Measurements from ENCODE around the gene SCIN. TPM values are rescaled to one million over a fixed set of nuclear protein-coding genes. Genes with fewer than 3 reads are reported as not detected.
"Not testable (repeated sequence)": the region's sequence is repeated elsewhere in the genome, so short reads cannot be mapped to it uniquely, and the experiment has no call there.

The SCIN gene
- total RNA-seq, 1 experiment from 2014 or later, result not detected

DNA sequence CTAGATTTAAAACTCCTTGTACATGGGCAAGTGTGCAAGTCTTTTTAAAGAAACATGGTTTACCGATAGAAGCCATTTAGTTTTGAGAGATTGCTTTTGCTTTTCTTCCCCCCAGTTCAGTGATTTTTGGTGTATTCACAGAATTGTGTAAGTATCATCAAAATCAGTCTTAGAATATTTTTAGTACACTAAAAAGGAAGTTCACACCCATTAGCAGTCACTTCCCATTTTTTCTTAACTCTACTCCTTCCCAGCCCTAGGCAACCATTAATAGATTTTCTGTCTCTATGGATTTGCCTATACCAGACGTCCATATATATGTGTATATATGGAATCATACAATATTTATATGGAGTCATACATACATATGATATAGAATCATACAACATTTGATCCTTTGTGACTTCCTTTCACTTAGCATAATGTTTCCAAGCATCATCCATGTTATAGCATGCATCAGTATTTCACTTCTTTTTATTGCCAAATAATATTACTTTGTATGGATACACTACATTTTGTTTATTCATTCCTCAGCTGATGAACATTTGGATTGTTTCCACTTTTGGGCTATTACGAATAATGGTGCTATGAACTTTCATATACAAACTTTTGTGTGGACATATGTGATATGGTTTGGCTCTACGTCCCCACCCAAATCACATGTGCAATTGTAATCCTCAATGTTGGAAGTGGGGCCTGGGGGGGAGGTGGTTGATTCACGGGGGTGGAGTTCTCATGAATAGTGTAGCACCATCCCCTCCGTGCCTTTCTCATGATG lies 100.4 kb downstream of the SCIN start:
- ChIA-PET CTCF (interaction anchor here (0.6 to 1.2 kb wide), 4 partner anchors 14 to 610 kb away, joined by 3 to 8 read pairs (median 4); no protein-coding TSS in a partner anchor), POLR2A (no interaction called here)
- intact Hi-C loops (cut with micrococcal nuclease), result no loop called here
- Mint-ChIP-seq H3K36me3 (ENCODE audit: insufficient read depth, unreplicated experiment) (no peaks in the 10 kb centered on the region), H3K4me1 (ENCODE audit: insufficient read depth, unreplicated experiment) (peaks cover 6% of the 10 kb centered on the region), H3K9me3 (ENCODE audit: unreplicated experiment) (peaks cover 2% of the 10 kb centered on the region), H3K27me3 (ENCODE audit: insufficient read depth, unreplicated experiment) (no peaks in the 10 kb centered on the region), H3K27ac (ENCODE audit: low read depth, unreplicated experiment) (no peak overlapping the region), H3K4me3 (ENCODE audit: unreplicated experiment) (no peak overlapping the region)
- TF ChIP-seq, protein P1, sequence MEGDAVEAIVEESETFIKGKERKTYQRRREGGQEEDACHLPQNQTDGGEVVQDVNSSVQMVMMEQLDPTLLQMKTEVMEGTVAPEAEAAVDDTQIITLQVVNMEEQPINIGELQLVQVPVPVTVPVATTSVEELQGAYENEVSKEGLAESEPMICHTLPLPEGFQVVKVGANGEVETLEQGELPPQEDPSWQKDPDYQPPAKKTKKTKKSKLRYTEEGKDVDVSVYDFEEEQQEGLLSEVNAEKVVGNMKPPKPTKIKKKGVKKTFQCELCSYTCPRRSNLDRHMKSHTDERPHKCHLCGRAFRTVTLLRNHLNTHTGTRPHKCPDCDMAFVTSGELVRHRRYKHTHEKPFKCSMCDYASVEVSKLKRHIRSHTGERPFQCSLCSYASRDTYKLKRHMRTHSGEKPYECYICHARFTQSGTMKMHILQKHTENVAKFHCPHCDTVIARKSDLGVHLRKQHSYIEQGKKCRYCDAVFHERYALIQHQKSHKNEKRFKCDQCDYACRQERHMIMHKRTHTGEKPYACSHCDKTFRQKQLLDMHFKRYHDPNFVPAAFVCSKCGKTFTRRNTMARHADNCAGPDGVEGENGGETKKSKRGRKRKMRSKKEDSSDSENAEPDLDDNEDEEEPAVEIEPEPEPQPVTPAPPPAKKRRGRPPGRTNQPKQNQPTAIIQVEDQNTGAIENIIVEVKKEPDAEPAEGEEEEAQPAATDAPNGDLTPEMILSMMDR (IDR thresholded peaks at IDR 0.05; ENCODE audit: unreplicated experiment), result no peak
- no peak for DNase-seq (ENCODE audit: unreplicated experiment)
- BruUV-seq (replicated peaks), result no TSS peak

DNA sequence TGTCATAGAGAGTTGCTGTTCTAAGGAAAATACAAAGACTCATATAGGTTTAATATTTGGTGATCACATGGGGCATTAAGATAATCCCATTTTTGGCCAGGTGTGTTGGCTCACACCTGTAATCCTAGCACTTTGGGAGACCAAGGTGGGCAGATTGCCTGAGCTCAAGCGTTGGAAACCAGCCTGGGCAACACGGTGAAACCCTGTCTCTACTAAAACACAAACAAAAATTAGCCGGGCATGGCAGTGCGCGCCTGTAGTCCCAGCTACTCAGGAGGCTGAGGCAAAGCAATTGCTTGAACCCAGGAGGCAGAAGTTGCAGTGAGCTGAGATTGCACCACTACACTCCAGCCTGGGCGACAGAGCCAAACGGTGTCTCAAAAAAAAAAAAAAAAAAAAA lies 102.9 kb downstream of the SCIN start:
- POLR2A ChIA-PET; H3K36me3 Mint-ChIP-seq (ENCODE audit: insufficient read depth, unreplicated experiment); BruUV-seq (replicated peaks); H3K4me3 Mint-ChIP-seq (ENCODE audit: unreplicated experiment); DNase-seq (ENCODE audit: unreplicated experiment); H3K27me3 Mint-ChIP-seq (ENCODE audit: insufficient read depth, unreplicated experiment); H3K4me1 Mint-ChIP-seq (ENCODE audit: insufficient read depth, unreplicated experiment); intact Hi-C loops (cut with micrococcal nuclease); H3K27ac Mint-ChIP-seq (ENCODE audit: low read depth, unreplicated experiment): not testable (repeated sequence)
- H3K9me3 Mint-ChIP-seq (ENCODE audit: unreplicated experiment), result peaks cover 14% of the 10 kb centered on the region
- CTCF ChIA-PET, result interaction anchor here (0.7 to 1.9 kb wide), 2 partner anchors 14 to 589 kb away, joined by 3 to 7 read pairs; partner anchors contain the start of gene ARL4A

DNA sequence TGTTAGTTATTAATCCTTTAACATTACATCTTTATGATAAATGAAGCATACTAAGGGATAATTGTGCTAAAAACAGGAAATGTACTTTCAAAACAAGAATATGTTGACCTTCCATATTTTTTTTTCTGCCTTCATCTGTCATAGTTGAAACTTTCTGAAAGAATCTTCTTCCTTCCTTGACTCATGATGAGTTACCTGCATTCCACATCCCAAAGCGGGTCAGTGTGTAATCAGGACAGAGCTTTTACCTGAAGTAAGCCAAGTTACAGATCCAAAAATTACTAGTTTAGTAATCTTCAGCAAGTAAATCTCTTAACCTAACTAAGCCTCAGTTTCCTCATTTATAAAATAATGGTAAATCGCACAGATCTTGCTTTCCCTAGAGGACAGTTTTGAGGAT lies 103.5 kb downstream of the SCIN start:
- no TSS peak for BruUV-seq (replicated peaks)
- no peaks in the 10 kb centered on the region for H3K27me3 Mint-ChIP-seq (ENCODE audit: insufficient read depth, unreplicated experiment)
- intact Hi-C loops (cut with micrococcal nuclease), result no loop called here
- ChIA-PET POLR2A (no interaction called here), CTCF (interaction anchor here (0.6 to 3.0 kb wide), 4 partner anchors 13 to 678 kb away, joined by 3 to 10 read pairs (median 5); partner anchors contain the start of gene ARL4A)
- no peak overlapping the region for H3K4me3 Mint-ChIP-seq (ENCODE audit: unreplicated experiment)
- DNase-seq (ENCODE audit: unreplicated experiment), result no peak
- no peaks in the 10 kb centered on the region for H3K36me3 Mint-ChIP-seq (ENCODE audit: insufficient read depth, unreplicated experiment)
- peaks cover 6% of the 10 kb centered on the region for H3K4me1 Mint-ChIP-seq (ENCODE audit: insufficient read depth, unreplicated experiment)
- H3K9me3 Mint-ChIP-seq (ENCODE audit: unreplicated experiment), result peaks cover 14% of the 10 kb centered on the region
- TF ChIP-seq, protein P1 (IDR thresholded peaks at IDR 0.05; ENCODE audit: unreplicated experiment), result no peak
- H3K27ac Mint-ChIP-seq (ENCODE audit: low read depth, unreplicated experiment), result no peak overlapping the region

DNA sequence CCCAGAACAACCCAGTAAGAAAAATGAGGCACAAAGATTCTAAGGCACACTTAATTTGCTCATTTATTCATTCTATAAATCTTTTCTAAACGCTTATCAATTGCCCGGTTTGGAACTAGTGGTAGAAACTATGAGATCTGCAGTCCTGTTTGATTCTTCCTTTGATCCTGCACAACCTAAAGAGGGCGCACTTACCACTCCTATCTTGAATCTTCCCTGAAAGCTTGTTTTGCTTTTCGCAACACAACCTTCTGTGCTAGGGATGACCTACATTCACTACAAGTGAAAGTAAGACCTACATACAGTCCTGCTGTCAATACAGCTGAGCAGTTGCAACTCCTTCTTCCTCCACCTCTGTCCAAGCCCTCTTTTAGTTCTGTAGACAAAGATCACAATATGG lies 104.3 kb downstream of the SCIN start:
- intact Hi-C loops (cut with micrococcal nuclease), result no loop called here
- Mint-ChIP-seq H3K9me3 (ENCODE audit: unreplicated experiment) (peaks cover 14% of the 10 kb centered on the region), H3K27me3 (ENCODE audit: insufficient read depth, unreplicated experiment) (no peaks in the 10 kb centered on the region), H3K36me3 (ENCODE audit: insufficient read depth, unreplicated experiment) (no peaks in the 10 kb centered on the region), H3K4me3 (ENCODE audit: unreplicated experiment) (no peak overlapping the region), H3K27ac (ENCODE audit: low read depth, unreplicated experiment) (no peak overlapping the region), H3K4me1 (ENCODE audit: insufficient read depth, unreplicated experiment) (peaks cover 6% of the 10 kb centered on the region)
- TF ChIP-seq, protein P1 (IDR thresholded peaks at IDR 0.05; ENCODE audit: unreplicated experiment), result no peak
- ChIA-PET CTCF (interaction anchor here (0.6 to 3.0 kb wide), 7 partner anchors 12 to 677 kb away, joined by 3 to 10 read pairs (median 5); partner anchors contain the start of gene ARL4A), POLR2A (interaction anchor here (0.7 kb wide), 1 partner anchor 12 kb away, joined by 3 read pairs; no protein-coding TSS in a partner anchor)
- peak; percentile 71 for DNase-seq (ENCODE audit: unreplicated experiment)
- no TSS peak for BruUV-seq (replicated peaks)

All from MCF 10A (cell line).